Cardiac muscle cell (in vitro differentiated cells and primary cell): ENCODE measurements around the gene VNN1. TPM values are rescaled to one million over a fixed set of nuclear protein-coding genes. Genes with fewer than 3 reads are reported as not detected.
A peak's percentile ranks its signal among the peaks of the same experiment; 100 is the strongest.

Source experiments
- DNase-seq, 2 donors: peaks; one replicate each; pipeline versions ENCODE4 v3.0.0 to v3.0.0-alpha.2; 2010 to 2017; ENCODE audit warnings: low read depth in 1 of 2, low spot score in 1 of 2
- H3K27ac ChIP-seq: fragments of 200-600 bp; sonication (generic); 2 replicates; pipeline ENCODE4 v1.5.1; 2016
- H3K27me3 ChIP-seq: fragments of 200-600 bp; sonication (generic); 2 replicates; pipeline ENCODE4 v1.6.0; 2016; ENCODE audit warnings: control low read depth
- H3K36me3 ChIP-seq: fragments of 200-600 bp; sonication (generic); 2 replicates; pipeline ENCODE4 v1.5.1; 2016; ENCODE audit warnings: control low read depth
- H3K4me1 ChIP-seq: fragments of 200-600 bp; sonication (generic); 2 replicates; pipeline ENCODE4 v1.8.1; 2017; ENCODE audit warnings: low read depth, mild to moderate bottlenecking, mixed run types
- H3K4me3 ChIP-seq: fragments of 200-600 bp; sonication (generic); 2 replicates; pipeline ENCODE4 v1.5.1; 2016; ENCODE audit warnings: mild to moderate bottlenecking
- H3K9me3 ChIP-seq: fragments of 200-600 bp; sonication (generic); 2 replicates; pipeline ENCODE4 v1.5.1; 2017; ENCODE audit warnings: low read depth, mild to moderate bottlenecking, control low read depth
- CTCF ChIP-seq: IDR thresholded peaks from 2 replicates; pipeline ENCODE4 v1.5.1; 2012; ENCODE audit warnings: low read depth, mild to moderate bottlenecking, low read length
- polyA plus RNA-seq: library from polyadenylated mRNA; unstranded; fragments of >200 nt; fragmentation: Nextera tagmentation; extraction: Ambion mirVana; gene quantifications from 2 replicates; pipeline ENCODE4 v1.2.1, GENCODE V29; 2016
- total RNA-seq: library from RNA; depleted of rRNA; stranded (reverse); fragments of >200 nt; gene quantifications from 2 replicates; pipeline ENCODE4 v1.2.3, GENCODE V29; 2016

Gene VNN1
- total and polyA plus RNA-seq, 2 experiments from 2014 or later: not detected

- H3K4me3 ChIP-seq: no peak overlapping the region
- H3K4me1 ChIP-seq: no peaks in the 10 kb centered on the region
- H3K27ac ChIP-seq: no peak overlapping the region
- no peaks in the 10 kb centered on the region for H3K27me3 ChIP-seq
- H3K36me3 ChIP-seq: no peaks in the 10 kb centered on the region
- no peak for TF ChIP-seq CTCF
- H3K9me3 ChIP-seq: no peaks in the 10 kb centered on the region
- DNase-seq: peak in 1 of 2 donors; percentile 47
Measured at GRCh38 chr6:132673376-132674094, 40.3 kb downstream of the VNN1 start.

DNA sequence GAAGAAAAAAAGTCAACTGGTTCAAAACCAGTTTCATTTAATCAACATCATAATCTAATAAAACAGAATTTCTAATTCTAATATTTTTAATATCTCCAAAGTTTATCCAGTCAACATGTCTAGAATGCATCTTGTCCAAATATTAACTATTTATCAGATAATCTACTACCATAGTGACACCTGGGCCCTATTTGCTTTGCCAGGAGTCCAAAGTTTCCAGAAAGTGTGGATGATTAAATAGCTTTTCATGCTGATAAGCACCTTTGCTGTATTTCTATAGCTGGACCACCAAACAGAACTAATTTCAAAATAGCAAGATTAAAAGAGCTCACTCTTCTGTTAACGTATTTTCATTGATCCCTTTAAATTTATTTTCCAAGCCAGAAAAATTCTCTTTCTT, 42.6 kb downstream of the VNN1 start:
- H3K36me3 ChIP-seq: no peaks in the 10 kb centered on the region
- TF ChIP-seq CTCF: no peak
- no peak overlapping the region for H3K4me3 ChIP-seq
- H3K27me3 ChIP-seq: no peaks in the 10 kb centered on the region
- no peaks in the 10 kb centered on the region for H3K4me1 ChIP-seq
- DNase-seq: no peak
- H3K9me3 ChIP-seq: no peaks in the 10 kb centered on the region
- no peak overlapping the region for H3K27ac ChIP-seq

- H3K4me3 ChIP-seq: no peak overlapping the region
- H3K27ac ChIP-seq: no peak overlapping the region
- peak; percentile 47 to 75 for DNase-seq
- H3K27me3 ChIP-seq: no peaks in the 10 kb centered on the region
- H3K36me3 ChIP-seq: no peaks in the 10 kb centered on the region
- no peaks in the 10 kb centered on the region for H3K9me3 ChIP-seq
- peak; percentile 47 for TF ChIP-seq CTCF
- no peaks in the 10 kb centered on the region for H3K4me1 ChIP-seq
Measured at GRCh38 chr6:132669690-132670291, 44.1 kb downstream of the VNN1 start.

DNA sequence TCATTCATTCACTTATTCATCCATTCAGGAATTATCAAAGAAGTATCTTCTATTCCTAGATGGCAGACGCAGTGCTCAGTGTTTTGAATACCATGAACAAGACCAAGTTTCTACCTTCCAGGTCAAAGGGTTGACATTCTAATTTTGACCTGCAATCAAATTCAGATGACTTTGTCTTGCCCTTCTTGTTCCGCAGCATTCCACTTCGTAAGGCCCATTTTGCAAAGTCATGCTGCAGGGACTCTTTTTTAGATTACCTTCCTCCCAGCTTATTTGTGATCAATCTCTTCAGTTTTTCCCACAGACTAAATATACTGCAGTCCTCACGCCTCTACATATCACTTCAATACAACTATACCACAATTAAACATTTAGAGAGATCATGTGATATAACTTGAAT, 47.7 kb downstream of the VNN1 start:
- H3K36me3 ChIP-seq: no peaks in the 10 kb centered on the region
- H3K27me3 ChIP-seq: no peaks in the 10 kb centered on the region
- H3K9me3 ChIP-seq: no peaks in the 10 kb centered on the region
- no peak overlapping the region for H3K27ac ChIP-seq
- no peak for TF ChIP-seq CTCF
- no peak overlapping the region for H3K4me3 ChIP-seq
- no peak for DNase-seq
- H3K4me1 ChIP-seq: no peaks in the 10 kb centered on the region

DNA sequence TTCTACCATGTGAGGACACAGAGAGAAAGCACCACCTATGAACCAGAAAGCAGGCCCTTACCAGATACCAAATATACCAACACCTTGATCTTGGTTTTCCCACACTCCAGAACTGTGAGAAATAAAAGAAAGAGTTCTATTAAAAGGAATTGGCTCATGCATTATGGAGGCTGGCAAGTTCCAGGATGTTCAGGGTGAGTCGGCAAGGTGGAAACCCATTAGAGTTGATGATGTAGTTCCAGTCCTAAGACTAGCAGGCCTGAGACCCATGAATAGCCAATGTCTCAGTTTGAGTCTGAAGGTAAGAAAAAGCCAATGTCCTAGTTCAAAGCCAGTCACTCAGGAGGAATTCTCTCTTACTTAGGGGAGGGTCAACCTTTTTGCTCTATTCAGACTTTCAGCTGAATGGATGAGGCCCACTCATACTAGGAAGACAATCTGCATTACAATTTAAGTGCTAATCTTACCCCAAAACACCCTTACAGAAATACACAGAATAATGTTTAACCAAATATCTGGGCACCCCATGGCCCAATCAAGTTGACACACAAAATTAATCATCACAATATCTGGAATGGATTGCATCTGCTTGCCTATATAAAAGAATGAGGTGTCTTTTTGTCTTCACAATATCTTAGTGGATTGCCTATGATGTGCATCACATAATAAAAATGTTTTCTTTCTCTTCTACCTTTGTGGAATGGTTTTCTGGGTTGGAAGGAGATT, 49.4 kb downstream of the VNN1 start:
- H3K27me3 ChIP-seq: no peaks in the 10 kb centered on the region
- no peak overlapping the region for H3K27ac ChIP-seq
- no peaks in the 10 kb centered on the region for H3K9me3 ChIP-seq
- no peak overlapping the region for H3K4me3 ChIP-seq
- no peak for DNase-seq
- no peaks in the 10 kb centered on the region for H3K4me1 ChIP-seq
- no peak for TF ChIP-seq CTCF
- no peaks in the 10 kb centered on the region for H3K36me3 ChIP-seq
